GM23338 (cell line): ENCODE results near the gene FYN. TPM values are rescaled to one million over a fixed set of nuclear protein-coding genes. Genes with fewer than 3 reads are reported as not detected.

ENCODE experiments used
- ATAC-seq: fragments of 200-7000 bp; cut with Tn5 transposase; 3 replicates; pipeline ENCODE4 v1.9.1; 2020
- DNase-seq: peaks from one replicate; pipeline ENCODE4 v3.0.0-alpha.2; 2015; ENCODE audit warnings: low spot score
- H2AFZ ChIP-seq: fragments of 200-600 bp; sonication (generic); 2 replicates; pipeline ENCODE4 v1.8.0; 2016; ENCODE audit warnings: antibody characterized with exemption, mild to moderate bottlenecking, moderate library complexity
- H3F3A ChIP-seq: fragments of 200-600 bp; sonication (generic); replicated peaks from 2 replicates; pipeline ENCODE4 v1.8.0; 2017; ENCODE audit warnings: antibody characterized with exemption, mixed run types, low read depth
- H3K27ac ChIP-seq: fragments of 200-600 bp; sonication (generic); 2 replicates; pipeline ENCODE4 v1.6.1; 2016; ENCODE audit warnings: low read depth
- H3K27me3 ChIP-seq: fragments of 200-600 bp; sonication (generic); 2 replicates; pipeline ENCODE4 v1.8.0; 2016; ENCODE audit warnings: mild to moderate bottlenecking, mixed run types, moderate library complexity; ENCODE audit not compliant: insufficient read depth
- H3K36me3 ChIP-seq: fragments of 200-600 bp; sonication (generic); 2 replicates; pipeline ENCODE4 v1.8.0; 2016; ENCODE audit warnings: mild to moderate bottlenecking; ENCODE audit not compliant: insufficient read depth
- H3K4me1 ChIP-seq: fragments of 200-600 bp; sonication (generic); 2 replicates; pipeline ENCODE4 v1.8.0; 2016; ENCODE audit warnings: mild to moderate bottlenecking, moderate library complexity; ENCODE audit not compliant: insufficient read depth
- H3K4me2 ChIP-seq: fragments of 200-600 bp; sonication (generic); 2 replicates; pipeline ENCODE4 v1.7.1; 2017; ENCODE audit warnings: mixed run types
- H3K4me3 ChIP-seq: fragments of 200-600 bp; sonication (generic); 2 replicates; pipeline ENCODE4 v1.6.1; 2016; ENCODE audit warnings: mixed run types
- H3K79me2 ChIP-seq: fragments of 200-600 bp; sonication (generic); replicated peaks from 2 replicates; pipeline ENCODE4 v1.8.0; 2017; ENCODE audit warnings: mild to moderate bottlenecking; ENCODE audit not compliant: insufficient read depth
- H3K9me2 ChIP-seq: fragments of 200-600 bp; sonication (generic); 2 replicates; pipeline ENCODE4 v1.8.0; 2017; ENCODE audit not compliant: insufficient read depth
- H4K20me1 ChIP-seq: fragments of 200-600 bp; sonication (generic); replicated peaks from 2 replicates; pipeline ENCODE4 v1.8.0; 2017; ENCODE audit warnings: mild to moderate bottlenecking; ENCODE audit not compliant: insufficient read depth
- H3K27ac Mint-ChIP-seq: 2 replicates; pipeline ENCODE4 v1.8.0; 2020; ENCODE audit warnings: inconsistent platforms, mild to moderate bottlenecking, moderate library complexity, mixed read lengths
- H3K27me3 Mint-ChIP-seq: 3 replicates; pipeline ENCODE4 v1.8.0; 2022; ENCODE audit warnings: low read depth, mild to moderate bottlenecking, moderate library complexity, mixed read lengths, inconsistent platforms; ENCODE audit not compliant: insufficient read depth, poor library complexity
- H3K36me3 Mint-ChIP-seq: 3 replicates; pipeline ENCODE4 v1.8.0; 2021; ENCODE audit warnings: low read depth, mild to moderate bottlenecking, inconsistent platforms, moderate library complexity, mixed read lengths
- H3K4me1 Mint-ChIP-seq: 3 replicates; pipeline ENCODE4 v1.8.0; 2020; ENCODE audit warnings: mild to moderate bottlenecking, inconsistent platforms, mixed read lengths
- H3K4me3 Mint-ChIP-seq: 3 replicates; pipeline ENCODE4 v1.8.0; 2021; ENCODE audit warnings: moderate library complexity, mild to moderate bottlenecking, inconsistent platforms, mixed read lengths
- H3K9me3 Mint-ChIP-seq: 3 replicates; pipeline ENCODE4 v1.8.0; 2020; ENCODE audit warnings: moderate library complexity, mild to moderate bottlenecking, inconsistent platforms, mixed read lengths
- CREB1 ChIP-seq: fragments of 250-450 bp; sonication (Bioruptor Pico); IDR thresholded peaks from 2 replicates; pipeline ENCODE4 v1.5.0; 2020; ENCODE audit warnings: low read depth, mild to moderate bottlenecking, moderate library complexity
- CTCF ChIP-seq, 2 experiments: fragments of 200-600 bp in 1 of 2; sonication (generic) in 1 of 2; conservative IDR thresholded peaks; 2 replicates each; pipeline versions ENCODE4 v1.5.1 to v1.6.1; 2016 to 2017; ENCODE audit warnings: antibody characterized with exemption in 2 of 2, low read depth in 2 of 2, mild to moderate bottlenecking in 2 of 2, moderate library complexity in 1 of 2
- EZH2 ChIP-seq: fragments of 200-600 bp; sonication (generic); IDR thresholded peaks from one replicate; pipeline ENCODE4 v1.8.0; 2017; ENCODE audit warnings: antibody characterized with exemption, mild to moderate bottlenecking, low read depth; ENCODE audit not compliant: unreplicated experiment
- EZH2phosphoT487 ChIP-seq: fragments of 200-600 bp; sonication (generic); IDR thresholded peaks from one replicate; pipeline ENCODE4 v1.8.1; 2018; ENCODE audit warnings: antibody characterized with exemption; ENCODE audit not compliant: unreplicated experiment
- JUNB ChIP-seq: IDR thresholded peaks from one replicate; pipeline ENCODE4 v1.6.1; 2016; ENCODE audit warnings: antibody characterized with exemption; ENCODE audit not compliant: unreplicated experiment
- NANOG ChIP-seq: IDR thresholded peaks from 2 replicates; pipeline ENCODE4 v1.6.1; 2016; ENCODE audit warnings: antibody characterized with exemption, borderline replicate concordance
- POLR2AphosphoS5 ChIP-seq: IDR thresholded peaks from 2 replicates; pipeline ENCODE4 v1.6.1; 2016; ENCODE audit warnings: antibody characterized with exemption, low read depth
- REST ChIP-seq: IDR thresholded peaks from one replicate; pipeline ENCODE4 v1.6.1; 2018; ENCODE audit warnings: antibody characterized with exemption; ENCODE audit not compliant: unreplicated experiment
- STAT1 ChIP-seq: IDR thresholded peaks from one replicate; pipeline ENCODE4 v1.6.1; 2016; ENCODE audit warnings: antibody characterized with exemption; ENCODE audit not compliant: unreplicated experiment
- ZNF114 ChIP-seq: fragments of 250-450 bp; sonication (Bioruptor Pico); IDR thresholded peaks from 2 replicates; pipeline ENCODE4 v1.5.0; 2020; ENCODE audit warnings: mild to moderate bottlenecking, moderate library complexity
- ZNF331 ChIP-seq: fragments of 250-450 bp; sonication (Bioruptor Pico); IDR thresholded peaks from 2 replicates; pipeline ENCODE4 v1.5.0; 2020; ENCODE audit warnings: low read depth, mild to moderate bottlenecking, moderate library complexity
- ZNF462 ChIP-seq: fragments of 250-450 bp; sonication (Bioruptor Pico); IDR thresholded peaks from 2 replicates; pipeline ENCODE4 v1.5.0; 2020; ENCODE audit warnings: mild to moderate bottlenecking, moderate library complexity
- polyA plus RNA-seq: library from polyadenylated mRNA; unstranded; fragments of >200 nt; fragmentation: Nextera tagmentation; extraction: Ambion mirVana; gene quantifications from 2 replicates; pipeline ENCODE4 v1.2.1, GENCODE V29; 2016
- total RNA-seq: library from RNA; depleted of rRNA; stranded (reverse); fragments of >200 nt; shearing (Covaris generic); gene quantifications from 2 replicates; pipeline ENCODE4 v1.2.3, GENCODE V29; 2014
- TF ChIP-seq, protein P1 (sequence below): IDR thresholded peaks from 2 replicates; pipeline ENCODE4 v1.6.1; 2016; ENCODE audit warnings: antibody characterized with exemption

Gene FYN
- total and polyA plus RNA-seq, 2 experiments from 2014 or later, result 46.8 to 143 TPM

DNA sequence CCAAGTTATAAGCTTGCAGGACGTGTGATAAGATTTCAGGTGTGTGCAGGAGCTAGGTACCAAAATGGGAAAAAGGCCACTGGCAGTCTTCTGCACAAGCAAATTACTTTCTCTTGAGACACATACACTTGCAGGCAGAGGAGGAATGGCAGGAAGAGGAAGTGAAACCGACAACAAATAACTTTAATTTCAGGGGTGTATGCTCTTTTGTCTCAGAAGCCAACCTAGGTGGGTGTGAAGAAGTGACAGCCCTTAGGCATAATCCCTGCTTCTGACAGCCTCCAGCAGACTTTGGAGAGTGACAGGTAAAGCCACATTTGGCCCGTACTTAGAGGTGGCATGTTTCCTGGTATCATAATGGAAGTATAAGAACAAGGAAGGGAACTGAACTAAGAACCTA lies 148.7 kb downstream of the FYN start:
- no peaks in the 10 kb centered on the region for H3K9me2 ChIP-seq
- TF ChIP-seq REST, result no peak
- TF ChIP-seq EZH2, result no peak
- TF ChIP-seq ZNF462 (CRISPR knock-in tag), result no peak
- TF ChIP-seq, protein P1, sequence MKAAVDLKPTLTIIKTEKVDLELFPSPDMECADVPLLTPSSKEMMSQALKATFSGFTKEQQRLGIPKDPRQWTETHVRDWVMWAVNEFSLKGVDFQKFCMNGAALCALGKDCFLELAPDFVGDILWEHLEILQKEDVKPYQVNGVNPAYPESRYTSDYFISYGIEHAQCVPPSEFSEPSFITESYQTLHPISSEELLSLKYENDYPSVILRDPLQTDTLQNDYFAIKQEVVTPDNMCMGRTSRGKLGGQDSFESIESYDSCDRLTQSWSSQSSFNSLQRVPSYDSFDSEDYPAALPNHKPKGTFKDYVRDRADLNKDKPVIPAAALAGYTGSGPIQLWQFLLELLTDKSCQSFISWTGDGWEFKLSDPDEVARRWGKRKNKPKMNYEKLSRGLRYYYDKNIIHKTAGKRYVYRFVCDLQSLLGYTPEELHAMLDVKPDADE, result no peak
- TF ChIP-seq POLR2AphosphoS5, result no peak
- TF ChIP-seq ZNF114 (CRISPR knock-in tag), result no peak
- TF ChIP-seq JUNB, result no peak
- no peak for TF ChIP-seq NANOG
- no peak for TF ChIP-seq CREB1 (CRISPR knock-in tag)
- TF ChIP-seq EZH2phosphoT487, result no peak
- TF ChIP-seq CTCF (conservative IDR thresholded peaks at IDR 0.05; ENCODE audit: low read depth in 2 of 2), result no peak
- no peak for TF ChIP-seq STAT1
- no peak for TF ChIP-seq ZNF331 (CRISPR knock-in tag)
- H3K4me3 ChIP-seq, result no peak overlapping the region
- Mint-ChIP-seq H3K4me3 (no peak overlapping the region), H3K36me3 (peaks cover 9% of the 10 kb centered on the region; the same call in 2 of the 3 replicates), H3K27ac (no peak overlapping the region), H3K27me3 (no peaks in the 10 kb centered on the region), H3K9me3 (no peaks in the 10 kb centered on the region), H3K4me1 (peaks cover 15% of the 10 kb centered on the region)
- no peaks in the 10 kb centered on the region for H4K20me1 ChIP-seq
- ATAC-seq (no peak), DNase-seq (no peak)
- H3K79me2 ChIP-seq, result peaks cover 24% of the 10 kb centered on the region
- H3K27ac ChIP-seq, result no peak overlapping the region
- no peaks in the 10 kb centered on the region for H3F3A ChIP-seq
- no peak overlapping the region for H2AFZ ChIP-seq
- H3K36me3 ChIP-seq, result no peaks in the 10 kb centered on the region
- no peaks in the 10 kb centered on the region for H3K27me3 ChIP-seq
- no peak overlapping the region for H3K4me2 ChIP-seq
- H3K4me1 ChIP-seq, result 0 out of 2 replicates have a peak, but pooled peaks cover 7% of the 10 kb centered on the region
